Inflammatory macrophage (primary cell): Measurements from ENCODE around the gene TMEM14C.

Experiments
- DNase-seq, 2 donors: peaks; one replicate each; pipeline ENCODE4 v3.0.0-alpha.2; 2020 to 2022

TMEM14C gene

DNA sequence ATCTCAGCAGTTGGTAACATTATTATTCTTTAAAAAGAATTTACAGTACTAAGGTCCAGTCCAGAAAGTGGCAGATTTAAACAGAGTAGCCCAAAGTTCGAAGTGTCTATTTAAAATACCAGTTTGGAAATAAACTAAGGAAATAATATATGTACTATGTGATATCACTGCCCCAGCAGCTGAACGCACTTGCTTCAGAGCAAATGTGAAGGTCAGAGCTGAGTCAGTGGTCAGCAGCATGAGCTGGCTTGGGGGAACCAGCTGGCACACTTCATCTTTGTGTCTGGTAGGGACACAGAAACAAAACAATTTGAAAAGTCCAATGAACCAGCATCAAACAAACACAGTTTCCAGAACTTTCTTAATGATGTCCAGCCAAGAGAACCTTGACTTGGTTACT is 40.1 kb downstream of the TMEM14C start:
- no peak for DNase-seq

DNA sequence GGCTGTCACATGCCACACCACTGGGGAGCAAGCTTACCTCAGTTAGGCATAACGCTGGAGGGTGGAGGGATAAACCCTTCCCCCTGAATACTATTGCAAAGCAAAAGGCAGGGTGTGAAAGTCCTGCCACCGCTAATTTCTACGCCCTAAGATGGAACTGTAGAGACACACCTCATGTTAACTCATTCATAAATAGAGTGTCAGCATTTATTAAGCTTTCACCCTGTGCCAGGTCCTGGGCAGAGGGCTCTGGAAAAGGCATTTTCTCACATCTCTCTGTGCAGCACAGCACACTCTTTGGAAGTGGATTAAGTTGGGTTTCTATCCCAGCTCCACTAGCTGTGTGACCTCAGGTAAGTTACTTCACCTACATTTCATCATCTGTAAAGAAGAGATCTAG is 46.5 kb downstream of the TMEM14C start:
- no peak for DNase-seq

DNA sequence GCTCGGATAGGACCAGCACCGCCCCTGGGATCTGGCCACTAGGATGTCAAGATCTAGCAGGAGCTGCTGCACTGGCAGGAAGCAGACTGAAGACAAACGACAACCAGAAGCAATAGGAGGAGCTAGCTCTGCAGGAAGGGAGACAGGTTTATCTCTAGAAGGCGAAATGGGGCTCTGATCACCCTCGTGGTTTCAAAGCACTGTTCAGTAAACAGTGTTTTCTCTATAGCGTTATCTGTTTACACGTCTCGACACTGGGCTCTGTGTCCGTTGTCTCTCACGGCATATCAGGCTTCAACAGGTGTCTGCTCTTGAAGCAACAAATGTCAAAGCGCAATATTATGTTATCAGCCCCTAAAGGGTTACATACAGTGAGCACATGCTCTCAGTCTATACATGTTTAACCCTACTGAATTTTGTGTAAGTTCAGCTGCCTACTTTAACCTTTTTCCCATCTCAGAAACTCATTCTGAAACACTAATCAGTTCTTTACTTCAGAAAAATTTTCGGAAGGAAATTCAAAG is 48.6 kb downstream of the TMEM14C start:
- no peak for DNase-seq

DNA sequence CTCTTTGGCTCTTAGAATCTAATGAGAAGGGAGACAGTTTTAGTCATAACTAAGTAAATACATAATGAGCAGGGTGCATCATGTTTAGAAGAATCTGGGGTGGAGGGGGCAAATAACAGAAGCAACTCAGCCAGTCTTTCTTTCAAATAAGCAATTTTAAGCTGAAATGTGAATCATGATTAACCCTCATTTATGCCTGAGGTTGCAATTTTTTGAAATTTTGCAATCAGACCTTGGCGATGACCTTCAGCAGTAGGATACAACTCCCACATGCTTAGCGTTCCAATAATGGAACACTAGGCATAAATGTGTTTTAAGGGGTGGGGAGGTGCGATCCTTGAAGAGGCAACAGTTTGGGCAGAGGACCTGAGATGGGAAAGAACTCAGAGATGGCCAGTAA is 55.4 kb downstream of the TMEM14C start:
- no peak for DNase-seq

DNA sequence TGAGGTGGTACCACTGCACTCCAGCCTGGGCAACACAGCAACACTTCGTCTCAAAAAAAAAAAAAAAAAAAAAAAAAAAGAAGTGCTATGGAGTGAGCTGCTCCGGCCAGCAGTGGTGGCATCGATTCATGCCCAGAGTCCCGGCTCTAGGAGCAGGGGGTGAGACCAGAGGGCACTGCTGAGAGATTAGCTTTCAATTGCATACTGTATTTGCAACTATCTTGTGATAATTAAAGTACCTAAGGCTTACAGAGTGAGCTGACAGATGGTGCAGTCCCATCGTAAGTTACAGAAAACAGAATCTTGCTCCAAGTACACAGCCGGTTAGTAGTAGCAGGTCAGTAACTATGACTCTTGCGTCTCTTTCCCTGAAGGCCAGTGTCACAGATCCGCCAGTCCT is 56.2 kb downstream of the TMEM14C start:
- no peak for DNase-seq
